NCI-H1436 (cell line): ENCODE measurements around the gene EPHA3.
"Not testable (repeated sequence)": the region's sequence is repeated elsewhere in the genome, so short reads cannot be mapped to it uniquely, and the experiment has no call there.

Source experiments
- DNase-seq: peaks from one replicate; lab custom pipeline; 2025; lab: John Stamatoyannopoulos, UW

EPHA3 gene

DNA sequence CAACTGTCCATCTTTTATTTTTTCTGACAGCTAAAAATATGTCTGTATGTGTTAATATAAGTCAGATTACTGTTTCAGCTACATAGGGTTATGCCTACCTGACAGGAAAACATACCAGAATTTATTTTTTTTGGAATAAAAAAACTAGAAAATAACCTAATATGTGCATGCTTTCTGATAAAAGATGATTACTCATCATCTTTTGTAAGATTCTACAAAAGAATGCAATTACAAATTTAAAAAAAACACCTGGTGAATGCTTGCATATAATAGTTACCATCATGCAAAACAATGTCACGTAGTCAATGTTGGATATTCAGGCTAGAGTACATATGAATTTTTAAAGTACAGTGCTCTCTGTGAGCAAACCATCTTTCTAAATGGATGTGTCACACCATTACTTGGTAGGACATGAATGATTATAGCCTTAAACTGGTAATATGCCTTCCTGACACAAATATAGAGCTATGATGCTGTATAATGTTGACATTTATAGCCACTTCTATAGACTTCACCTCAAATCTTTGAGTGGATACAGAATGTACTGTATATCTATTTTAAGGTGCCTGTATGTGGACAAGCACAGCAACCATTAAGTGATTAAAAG lies 180.6 kb downstream of the EPHA3 start:
- no peak for DNase-seq

DNA sequence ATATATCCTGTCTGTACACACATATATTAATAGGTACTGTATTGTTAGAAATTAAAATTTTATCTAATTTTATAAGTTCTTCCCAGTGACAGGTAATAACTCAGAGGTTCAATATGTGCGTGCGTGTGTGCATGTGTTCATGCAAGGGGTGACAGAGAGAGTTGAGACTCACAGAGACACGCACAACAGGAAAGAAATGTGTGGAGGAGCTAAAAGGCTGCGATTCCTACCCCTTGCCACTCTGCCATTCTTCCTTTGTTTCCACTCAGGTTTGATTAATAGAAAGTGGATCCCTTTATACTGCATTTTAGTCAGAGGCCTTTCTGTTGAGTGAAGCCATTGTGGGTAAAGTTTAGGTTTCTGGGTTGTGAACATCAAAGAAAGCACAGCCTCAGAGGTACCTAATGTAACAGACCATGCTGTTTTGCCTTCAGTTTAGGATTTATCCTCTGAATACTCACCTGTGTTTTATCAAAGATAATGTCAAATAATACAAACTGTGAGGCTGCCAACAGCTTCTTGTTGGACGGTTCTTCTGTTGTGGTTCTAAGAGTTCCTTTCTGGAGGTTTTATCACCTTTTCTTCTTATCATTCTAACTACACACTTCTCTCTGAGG lies 182.3 kb downstream of the EPHA3 start:
- no peak for DNase-seq

DNA sequence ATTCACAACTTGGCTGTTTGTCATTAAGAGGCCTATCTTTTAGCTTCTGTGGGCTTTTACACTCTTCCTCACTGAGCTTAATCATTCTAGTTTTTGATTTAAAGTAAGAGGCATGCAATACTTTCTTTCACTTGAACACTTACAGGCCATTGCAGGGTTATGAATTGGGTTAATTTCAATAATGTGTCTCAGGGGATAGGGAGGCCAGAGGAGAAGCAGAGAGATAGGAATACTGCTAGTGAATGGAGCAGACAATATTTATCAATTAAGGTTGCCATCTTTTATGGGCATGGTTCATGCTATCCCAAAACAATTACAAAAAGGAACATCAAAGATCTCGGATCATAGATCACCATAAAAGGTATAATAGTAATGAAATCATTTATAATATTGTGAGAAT lies 189.8 kb downstream of the EPHA3 start:
- DNase-seq, result no peak

DNA sequence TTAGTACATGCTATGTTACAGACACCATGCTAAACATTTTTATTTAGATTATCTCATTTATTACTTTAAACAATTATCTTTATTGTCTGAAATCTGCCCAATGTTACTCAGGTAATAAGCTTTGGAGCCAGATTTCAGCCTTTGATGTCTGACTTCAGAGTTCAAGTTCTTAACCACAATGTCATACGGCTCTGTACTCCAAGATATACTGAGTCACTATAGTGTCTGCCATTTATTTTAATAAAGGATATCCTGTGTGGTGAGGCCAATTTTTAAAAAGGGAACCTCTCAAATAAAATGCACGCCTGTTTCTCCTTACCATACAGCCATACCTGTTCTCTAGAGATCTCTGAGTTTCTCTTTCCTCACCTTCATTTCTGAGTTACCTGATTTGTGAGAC lies 193.1 kb downstream of the EPHA3 start:
- DNase-seq, result no peak

DNA sequence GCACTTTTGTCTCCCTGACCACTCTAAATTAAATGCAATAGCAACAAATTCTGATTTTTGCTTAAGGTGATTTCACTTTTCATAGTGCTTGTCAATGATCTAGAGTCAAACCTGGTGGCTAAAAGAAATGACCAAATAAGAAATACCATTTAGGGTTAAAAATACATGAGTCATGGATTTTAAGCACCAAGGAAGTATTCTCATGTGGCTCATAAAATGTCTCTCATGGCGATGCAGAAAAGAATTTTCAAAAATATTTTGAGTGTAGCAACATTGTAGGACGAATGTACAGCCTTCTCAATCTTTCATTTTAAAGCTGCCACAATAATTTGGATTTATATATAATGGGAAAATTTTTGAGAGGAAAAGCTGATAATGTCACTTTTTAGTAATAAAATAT lies 193.6 kb downstream of the EPHA3 start:
- DNase-seq, result no peak

DNA sequence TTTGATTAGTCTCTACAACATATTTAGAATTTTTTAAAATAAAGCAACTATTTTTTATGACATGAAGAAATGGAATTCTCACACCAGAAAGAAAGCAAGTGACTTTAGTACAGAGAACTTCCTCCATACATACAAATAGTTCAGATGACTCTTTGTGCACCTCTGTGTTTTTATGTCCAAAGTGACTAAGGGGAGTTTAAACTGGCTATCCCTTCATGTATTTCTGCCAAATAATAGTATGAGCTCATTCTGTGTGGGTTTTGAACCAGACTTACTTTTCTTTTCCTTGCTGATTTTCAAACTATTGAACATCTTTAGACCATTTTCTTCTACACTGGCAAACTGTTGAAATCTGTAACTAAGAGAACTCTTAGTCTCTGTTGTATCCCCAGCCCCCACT lies 196.3 kb downstream of the EPHA3 start:
- DNase-seq, result no peak

DNA sequence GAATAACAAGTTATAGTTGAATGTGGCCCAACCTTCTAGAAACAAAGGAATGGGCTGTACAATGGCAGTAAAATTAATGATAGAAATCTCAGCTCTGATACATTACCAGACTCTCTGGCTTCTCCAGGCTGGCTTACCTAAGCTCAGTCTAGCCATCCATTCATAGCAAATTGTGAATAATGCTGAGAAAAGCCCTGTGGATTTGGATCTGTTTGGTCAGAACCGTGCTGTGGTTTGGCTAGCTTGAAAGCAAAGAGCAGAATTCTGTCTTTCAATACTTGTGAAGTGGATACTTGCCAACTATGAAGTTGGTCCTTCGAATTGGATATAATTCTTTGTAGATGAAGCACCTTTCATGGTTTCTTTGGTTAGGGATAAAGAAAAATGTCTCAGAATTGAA lies 199.1 kb downstream of the EPHA3 start:
- DNase-seq, result no peak

DNA sequence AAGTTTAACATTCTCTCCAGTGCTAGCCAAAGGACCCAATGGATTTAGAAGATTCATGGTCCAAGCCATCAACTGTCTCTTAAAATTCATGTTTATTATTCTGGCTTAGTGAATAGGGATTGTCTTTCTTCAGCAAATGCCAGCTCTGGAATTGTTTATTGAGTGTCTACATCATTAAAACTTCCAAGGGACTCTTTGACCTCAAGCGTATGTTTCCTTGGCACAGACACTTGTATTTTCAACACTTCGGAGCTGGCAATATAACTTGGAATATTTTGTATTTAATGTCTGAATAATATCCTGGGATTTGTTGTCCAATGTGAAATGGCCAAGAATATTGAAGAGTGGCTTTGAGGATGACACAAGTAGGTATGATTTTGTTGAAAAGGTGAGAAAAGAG lies 204.2 kb downstream of the EPHA3 start:
- no peak for DNase-seq

DNA sequence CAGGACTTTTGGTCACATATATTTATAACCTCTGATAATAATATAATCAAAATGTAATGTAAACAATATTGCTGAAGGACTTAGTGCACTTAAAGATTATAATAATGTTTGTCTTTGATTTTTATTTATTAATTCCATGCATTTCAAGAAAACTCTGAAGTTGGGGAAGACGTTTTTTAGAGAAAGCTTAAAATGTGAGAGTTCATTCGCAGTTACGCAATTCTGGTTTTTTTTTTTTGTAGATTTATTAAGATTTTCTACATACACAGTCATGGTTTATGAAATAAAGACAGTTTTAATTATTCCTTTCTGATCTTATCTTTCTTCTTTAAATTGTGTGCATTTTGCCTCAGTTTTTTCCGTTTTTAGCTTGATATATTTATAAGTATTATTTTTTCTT lies 204.7 kb downstream of the EPHA3 start:
- no peak for DNase-seq

DNA sequence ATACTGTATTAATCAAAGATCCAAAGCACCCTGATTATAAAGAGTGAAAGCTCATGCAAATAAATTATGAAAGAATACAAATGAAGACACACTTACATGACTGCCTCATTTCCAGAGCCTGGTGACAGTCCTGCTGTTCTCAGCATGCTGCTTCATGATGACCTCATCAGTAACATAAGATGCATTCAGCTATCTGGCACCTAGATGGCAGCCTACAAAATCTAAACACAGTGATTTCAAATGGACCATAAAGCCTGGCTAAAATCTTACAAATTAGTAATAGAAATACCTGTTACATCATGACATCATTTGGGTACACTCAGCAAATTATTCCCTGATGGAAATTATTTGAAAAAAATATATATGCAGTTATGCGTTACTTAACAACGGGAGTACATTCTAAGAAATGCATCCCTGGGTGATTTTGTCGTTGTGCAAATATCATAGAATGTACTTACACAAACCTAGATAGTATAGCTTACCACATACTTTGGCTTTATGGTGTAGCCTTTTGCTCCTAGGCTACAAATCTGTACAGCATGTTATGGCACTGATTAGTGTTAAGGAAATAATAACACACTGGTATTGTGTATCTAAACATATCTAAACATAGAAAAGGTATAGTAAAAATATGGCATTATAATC lies 207.2 kb downstream of the EPHA3 start:
- DNase-seq, result peak; percentile 26

DNA sequence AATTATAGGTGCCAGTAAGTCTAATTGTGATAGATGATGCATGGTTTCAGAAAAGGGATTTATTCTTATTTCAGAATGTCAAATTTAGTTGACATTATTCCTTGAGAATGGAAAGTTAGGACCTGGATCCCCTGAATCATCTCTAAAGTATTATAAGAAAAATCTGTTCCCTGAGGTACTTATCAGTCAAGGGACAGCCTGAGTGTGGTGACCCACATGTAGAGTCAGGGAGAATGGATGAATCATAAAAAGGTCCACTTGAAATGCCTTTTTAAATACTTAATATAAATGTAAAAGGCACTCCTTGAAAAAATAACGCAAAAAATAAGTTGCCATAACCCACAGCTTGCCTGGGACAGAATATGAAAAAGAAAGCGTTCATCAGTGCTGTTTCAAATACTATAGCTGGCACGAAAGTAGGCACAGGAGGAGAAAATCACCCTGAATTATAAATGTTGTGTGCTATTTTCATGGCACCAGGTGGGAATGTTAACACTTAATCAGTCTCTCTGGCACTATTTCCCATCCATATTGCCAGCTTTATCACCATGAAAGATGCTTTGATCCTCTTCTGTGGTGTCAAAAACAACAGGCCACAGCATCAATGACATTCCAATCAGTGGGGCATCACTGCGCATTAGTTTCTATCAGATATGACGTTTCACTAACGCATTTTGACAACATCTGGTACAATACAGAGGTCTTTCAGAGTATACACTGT lies 208.5 kb downstream of the EPHA3 start:
- no peak for DNase-seq

DNA sequence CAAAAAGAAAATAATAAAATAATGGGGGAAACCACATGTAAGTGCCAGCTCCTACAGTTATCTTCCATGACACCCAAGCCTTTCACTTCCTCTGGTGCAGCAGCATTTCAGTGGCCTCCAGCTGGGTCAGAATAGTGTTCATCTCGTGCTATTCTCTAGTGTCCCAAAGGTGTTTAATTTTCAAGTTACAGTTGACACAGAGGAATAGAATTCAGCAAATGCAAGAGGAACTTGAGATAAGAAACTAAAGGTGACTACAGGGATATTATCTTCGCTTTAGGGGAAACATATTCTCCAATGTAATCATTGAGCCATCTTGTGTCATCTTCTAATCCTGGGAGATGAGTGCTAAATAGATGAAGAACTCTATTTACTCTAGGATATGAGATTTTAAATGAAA lies 212.8 kb downstream of the EPHA3 start:
- DNase-seq, result no peak

DNA sequence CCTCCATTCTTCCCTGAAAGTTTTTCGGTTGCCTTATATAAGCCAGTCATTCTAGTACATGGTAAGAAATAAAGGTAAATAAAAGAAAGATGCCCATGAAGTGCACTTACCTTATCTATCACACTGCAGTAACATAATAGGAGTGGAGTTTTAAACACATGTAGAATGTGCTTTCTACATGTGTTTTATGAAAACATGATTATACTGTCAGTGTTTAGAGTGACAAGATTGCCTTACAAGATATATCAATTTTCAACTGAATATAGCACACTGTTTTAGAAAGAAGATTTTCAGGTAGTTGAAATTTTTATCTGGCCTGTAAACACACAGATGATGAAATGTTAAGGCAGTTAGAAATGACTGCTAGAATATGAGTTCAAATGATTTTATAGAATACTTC lies 219.6 kb downstream of the EPHA3 start:
- no peak for DNase-seq

DNA sequence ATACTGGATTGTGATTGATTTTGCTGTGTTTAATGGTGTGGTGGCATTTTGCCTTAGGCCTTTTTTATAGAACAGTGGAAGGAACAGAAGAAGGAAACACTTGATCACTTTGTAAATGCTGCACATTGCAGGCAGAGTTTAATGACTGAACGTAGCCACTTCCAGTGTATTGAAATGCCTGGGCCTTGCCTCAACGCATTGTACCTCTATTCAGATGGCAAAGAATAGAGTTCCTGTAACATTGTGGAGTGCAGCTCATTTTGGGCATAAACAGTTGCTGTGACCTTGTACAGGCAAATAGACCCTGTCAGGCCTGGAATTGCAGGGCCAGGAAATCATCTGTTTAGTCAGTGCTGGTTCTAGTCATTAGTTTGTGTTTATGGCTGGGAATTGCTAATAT lies 225.0 kb downstream of the EPHA3 start:
- DNase-seq, result no peak

DNA sequence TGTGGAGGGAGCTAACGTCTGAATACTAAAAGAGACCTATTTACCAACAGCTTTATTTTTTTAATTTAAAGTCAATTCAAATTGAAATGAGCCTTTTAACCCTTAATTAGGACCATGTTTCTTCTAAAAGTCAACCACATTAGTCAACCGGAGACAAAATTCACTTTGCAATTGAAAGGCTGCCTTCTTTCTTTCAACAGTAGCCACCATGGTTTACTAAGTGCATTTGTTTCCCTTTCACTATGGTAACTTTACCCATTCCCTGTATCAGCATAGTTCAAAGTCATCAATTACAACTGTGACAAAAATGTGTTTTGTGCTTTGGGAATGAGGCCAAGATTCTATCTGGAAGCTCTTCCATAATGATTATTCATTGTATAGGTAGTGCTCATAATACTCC lies 225.4 kb downstream of the EPHA3 start:
- DNase-seq, result no peak

DNA sequence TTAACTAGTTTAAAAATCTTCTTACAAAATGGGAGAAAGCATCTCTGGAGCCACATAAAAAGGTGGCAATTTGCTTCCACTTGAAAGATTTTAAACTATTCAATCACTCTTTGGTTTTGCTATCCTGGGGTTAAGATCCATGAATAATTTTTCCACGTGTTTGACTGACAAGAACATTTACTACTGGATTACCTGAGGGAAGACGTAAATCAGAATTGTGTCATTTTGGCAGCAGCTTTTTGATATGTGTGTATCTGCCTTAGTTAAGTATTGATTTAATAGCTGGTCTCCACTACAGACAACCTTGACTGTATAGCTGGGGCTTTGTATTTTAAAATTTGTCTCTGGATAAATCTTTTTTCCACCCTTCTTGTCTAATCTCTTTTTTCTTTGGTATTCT lies 228.3 kb downstream of the EPHA3 start:
- DNase-seq, result no peak

DNA sequence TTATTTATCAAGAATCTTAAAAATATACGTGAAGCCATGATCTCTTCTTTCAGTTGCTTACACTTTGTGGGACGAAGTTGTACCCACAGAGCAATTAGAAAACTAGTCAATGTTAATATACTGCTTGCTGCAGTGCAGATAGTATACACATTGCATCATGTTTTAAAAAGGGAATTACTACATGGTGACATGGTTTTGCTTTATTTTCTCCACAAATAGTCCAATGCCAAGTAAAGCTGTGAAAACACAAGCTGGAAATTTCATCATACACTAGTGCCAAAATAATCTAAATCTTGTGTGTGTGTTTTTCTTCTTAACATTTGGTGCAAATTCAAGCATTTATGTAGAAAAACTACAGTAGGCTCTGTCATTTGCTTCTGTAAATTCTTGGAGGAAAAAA lies 233.0 kb downstream of the EPHA3 start:
- DNase-seq, result no peak

DNA sequence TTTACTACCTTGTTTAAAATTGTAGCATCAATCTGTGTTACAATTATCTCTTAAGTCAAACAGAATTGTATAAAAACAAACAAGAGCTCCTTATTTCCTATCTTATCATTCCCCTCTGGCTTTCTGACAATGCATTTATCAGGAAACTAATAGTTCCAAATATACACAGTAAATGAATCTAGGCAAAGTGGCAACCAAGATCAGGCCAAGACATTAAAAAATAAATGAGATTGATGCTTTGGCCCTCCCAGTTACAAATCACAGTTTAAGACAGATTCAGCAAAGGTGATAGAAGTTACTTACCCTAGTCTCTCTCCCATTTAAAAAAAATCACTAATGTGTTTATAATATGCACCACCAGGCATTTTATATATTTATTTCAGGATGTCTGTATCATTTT lies 236.7 kb downstream of the EPHA3 start:
- no peak for DNase-seq

DNA sequence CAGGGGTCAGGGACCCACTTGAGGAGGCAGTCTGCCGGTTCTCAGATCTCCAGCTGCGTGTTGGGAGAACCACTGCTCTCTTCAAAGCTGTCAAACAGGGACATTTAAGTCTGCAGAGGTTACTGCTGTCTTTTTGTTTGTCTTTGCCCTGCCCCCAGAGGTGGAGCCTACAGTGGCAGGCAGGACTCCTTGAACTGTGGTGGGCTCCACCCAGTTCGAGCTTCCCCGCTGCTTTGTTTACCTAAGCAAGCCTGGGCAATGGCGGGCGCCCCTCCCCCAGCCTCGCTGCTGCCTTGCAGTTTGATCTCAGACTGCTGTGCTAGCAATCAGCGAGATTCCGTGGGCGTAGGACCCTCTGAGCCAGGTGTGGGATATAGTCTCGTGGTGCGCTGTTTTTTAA lies 243.5 kb downstream of the EPHA3 start:
- not testable (repeated sequence) for DNase-seq

DNA sequence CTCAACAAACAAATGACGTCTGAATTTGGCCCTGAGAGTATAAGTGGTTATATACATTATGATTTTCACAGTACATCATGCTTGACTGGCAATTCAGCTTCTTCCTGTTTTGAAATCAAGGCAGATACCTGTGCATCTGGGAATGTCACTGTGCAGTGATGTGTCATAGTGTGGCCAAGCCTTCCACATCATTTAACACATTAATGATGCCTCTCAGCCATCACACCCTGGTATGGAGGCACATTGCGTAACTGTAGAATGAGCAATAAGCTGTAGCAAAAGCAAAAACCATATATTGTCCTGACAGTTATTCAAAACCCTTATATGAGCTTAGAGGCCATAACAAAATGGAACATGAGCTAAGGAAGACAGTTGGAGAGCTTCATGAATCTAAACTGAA lies 246.0 kb downstream of the EPHA3 start:
- no peak for DNase-seq

DNA sequence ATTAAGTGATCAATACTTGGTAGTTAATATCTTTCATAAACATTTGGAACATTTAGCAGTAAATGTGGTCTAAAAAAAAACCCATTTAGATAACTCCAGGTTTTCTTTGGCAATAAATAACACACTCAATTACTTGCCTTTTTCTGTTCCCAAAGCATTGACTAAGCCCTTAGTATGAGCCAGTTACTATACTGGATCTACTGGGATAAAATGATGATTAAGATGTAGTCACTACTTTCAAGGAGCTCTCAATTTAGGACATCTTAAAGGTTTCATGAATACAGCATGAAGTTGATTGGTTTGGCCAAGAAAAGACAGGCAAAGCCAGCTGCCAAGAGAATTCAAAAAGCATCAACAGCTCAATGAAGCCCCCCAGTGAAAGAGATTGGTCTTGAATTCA lies 250.9 kb downstream of the EPHA3 start:
- no peak for DNase-seq

DNA sequence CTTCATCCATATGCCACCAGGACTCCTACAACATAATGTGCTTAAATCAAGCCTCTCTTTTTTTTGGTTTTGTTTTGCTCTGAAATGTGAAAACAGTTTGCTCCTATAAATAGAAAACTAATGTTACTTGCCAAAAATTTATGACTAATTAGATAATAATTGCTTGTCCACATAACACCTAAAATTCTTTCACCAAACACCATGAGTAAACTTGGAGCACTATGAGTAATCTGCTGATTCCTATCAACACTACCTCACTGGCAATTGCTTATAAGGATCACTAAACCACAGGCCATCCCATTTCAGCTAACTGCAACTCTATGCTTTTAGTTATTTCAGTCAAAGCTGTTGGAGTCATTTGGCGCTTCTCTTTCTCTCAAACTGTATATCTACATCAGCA lies 252.7 kb downstream of the EPHA3 start:
- DNase-seq, result no peak

DNA sequence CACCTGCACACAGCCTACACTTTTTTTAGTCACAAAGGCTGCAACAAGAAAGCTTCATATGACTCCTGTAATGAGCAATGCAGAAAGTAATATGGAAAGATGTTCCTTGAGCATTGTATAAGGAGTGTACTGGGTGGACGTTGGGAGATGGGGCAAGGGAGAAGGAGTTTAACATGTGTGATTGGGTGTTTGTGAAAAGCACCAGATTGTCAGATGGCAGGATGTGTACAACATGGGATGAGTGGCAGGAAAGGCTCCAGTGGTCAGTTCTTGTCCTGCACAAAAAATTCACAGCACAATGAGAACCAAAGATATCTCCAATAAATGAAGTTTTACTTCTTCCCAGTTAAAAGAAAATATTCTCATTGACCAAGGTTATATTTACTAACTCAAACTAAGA lies 255.1 kb downstream of the EPHA3 start:
- no peak for DNase-seq
